GM23248 (cell line): ENCODE results near the gene LMBR1L. TPM values are rescaled to one million over a fixed set of nuclear protein-coding genes. Genes with fewer than 3 reads are reported as not detected.

Experiments
- DNase-seq: peaks from one replicate; pipeline ENCODE4 v3.0.0-alpha.2; 2015
- H2AFZ ChIP-seq: fragments of 200-600 bp; sonication (generic); 2 replicates; pipeline ENCODE4 v1.6.1; 2016; ENCODE audit warnings: antibody characterized with exemption
- H3F3A ChIP-seq: fragments of 200-600 bp; sonication (generic); 2 replicates; pipeline ENCODE4 v1.6.1; 2016; ENCODE audit warnings: mild to moderate bottlenecking, antibody characterized with exemption, mixed run types; ENCODE audit not compliant: insufficient read depth
- H3K27ac ChIP-seq: fragments of 200-600 bp; sonication (generic); 2 replicates; pipeline ENCODE4 v1.5.1; 2016; ENCODE audit warnings: mild to moderate bottlenecking
- H3K27me3 ChIP-seq: fragments of 200-600 bp; sonication (generic); replicated peaks from 2 replicates; pipeline ENCODE4 v1.6.1; 2016; ENCODE audit warnings: mild to moderate bottlenecking; ENCODE audit not compliant: insufficient read depth
- H3K36me3 ChIP-seq: fragments of 200-600 bp; sonication (generic); 2 replicates; pipeline ENCODE4 v1.6.1; 2016; ENCODE audit warnings: low read depth, mild to moderate bottlenecking
- H3K4me1 ChIP-seq: fragments of 200-600 bp; sonication (generic); 2 replicates; pipeline ENCODE4 v1.6.1; 2016; ENCODE audit warnings: mild to moderate bottlenecking; ENCODE audit not compliant: insufficient read depth
- H3K4me2 ChIP-seq: fragments of 200-600 bp; sonication (generic); one replicate; pipeline ENCODE4 v1.6.1; 2016; ENCODE audit warnings: mild to moderate bottlenecking; ENCODE audit not compliant: unreplicated experiment
- H3K4me3 ChIP-seq: fragments of 200-600 bp; sonication (generic); 2 replicates; pipeline ENCODE4 v1.5.1; 2016; ENCODE audit warnings: mild to moderate bottlenecking
- H3K79me2 ChIP-seq: fragments of 200-600 bp; sonication (generic); 2 replicates; pipeline ENCODE4 v1.6.1; 2016; ENCODE audit warnings: mild to moderate bottlenecking; ENCODE audit not compliant: insufficient read depth
- H3K9ac ChIP-seq: fragments of 200-600 bp; sonication (generic); 2 replicates; pipeline ENCODE4 v1.6.1; 2016; ENCODE audit warnings: mild to moderate bottlenecking
- H3K9me2 ChIP-seq: fragments of 200-600 bp; sonication (generic); 2 replicates; pipeline ENCODE4 v1.6.1; 2016; ENCODE audit warnings: mixed run types, mild to moderate bottlenecking, moderate library complexity; ENCODE audit not compliant: insufficient read depth
- H3K9me3 ChIP-seq: fragments of 200-600 bp; sonication (generic); one replicate; pipeline ENCODE4 v1.6.1; 2017; ENCODE audit warnings: low read depth
- H4K20me1 ChIP-seq: fragments of 200-600 bp; sonication (generic); 2 replicates; pipeline ENCODE4 v1.6.0; 2016; ENCODE audit not compliant: insufficient read depth
- EZH2 ChIP-seq: fragments of 200-600 bp; sonication (generic); IDR thresholded peaks from 2 replicates; pipeline ENCODE4 v1.6.1; 2018; ENCODE audit warnings: antibody characterized with exemption, mild to moderate bottlenecking; ENCODE audit not compliant: insufficient read depth, poor library complexity, severe bottlenecking
- EZH2phosphoT487 ChIP-seq: fragments of 200-600 bp; sonication (generic); IDR thresholded peaks from 2 replicates; pipeline ENCODE4 v1.6.1; 2018; ENCODE audit warnings: antibody characterized with exemption, moderate library complexity, mild to moderate bottlenecking, low read depth; ENCODE audit not compliant: insufficient read depth
- WGBS, 2 experiments: methylation state at CpG; one replicate each; pipeline ENCODE4 v1.1.6; 2015 to 2017; ENCODE audit warnings: low lambda C conversion rate in 2 of 2, low coverage in 1 of 2; ENCODE audit errors: missing lambda C conversion rate in 2 of 2; 5-methylcytosine and 5-hydroxymethylcytosine counted together
- in situ Hi-C: fragments of 300-500 bp; cut with MboI; formaldehyde crosslinking; loops from 2 replicates; pipeline ENCODE4 v1.15.0; 2020
- polyA plus RNA-seq: library from polyadenylated mRNA; unstranded; fragments of >200 nt; fragmentation: Nextera tagmentation; extraction: Ambion mirVana; gene quantifications from 2 replicates; pipeline ENCODE4 v1.2.1, GENCODE V29; 2016
- total RNA-seq: library from RNA; depleted of rRNA; stranded (reverse); fragments of >200 nt; shearing (Covaris generic); gene quantifications from 2 replicates; pipeline ENCODE4 v1.2.3, GENCODE V29; 2014

LMBR1L gene
- total and polyA plus RNA-seq, 2 experiments from 2014 or later: 31.6 to 62.9 TPM

DNA sequence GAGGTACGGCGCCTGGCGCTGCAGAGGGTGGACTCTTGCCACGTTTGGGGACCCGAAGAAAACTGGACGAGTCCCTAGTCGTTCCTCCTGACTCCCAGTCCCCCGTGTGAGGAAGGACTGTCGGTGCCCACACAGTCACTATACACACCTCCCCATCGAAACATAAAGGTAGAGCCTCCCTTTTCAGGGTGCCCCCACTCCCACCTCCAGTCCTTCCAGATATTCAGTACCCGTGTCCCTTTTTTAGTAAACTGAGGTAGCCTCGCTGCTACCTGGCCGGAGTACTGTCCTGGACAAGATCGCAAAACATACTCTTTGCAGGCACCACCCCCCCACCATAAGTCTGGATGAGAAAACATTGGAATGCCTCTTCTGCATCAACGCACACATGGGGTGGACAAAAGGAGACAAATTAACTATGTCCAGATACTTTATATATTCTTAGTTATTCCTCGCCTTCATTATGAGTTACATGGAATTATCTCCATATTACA lies 49.4 kb downstream of the LMBR1L start:
- H3K79me2 ChIP-seq: peaks cover 56% of the 10 kb centered on the region
- peak overlapping the region; percentile 89 for H3K27ac ChIP-seq
- no peaks in the 10 kb centered on the region for H3K36me3 ChIP-seq
- no peaks in the 10 kb centered on the region for H3K9me2 ChIP-seq
- no peaks in the 10 kb centered on the region for H3K9me3 ChIP-seq
- H3K4me2 ChIP-seq: peak overlapping the region; percentile 99
- H3K27me3 ChIP-seq: no peaks in the 10 kb centered on the region
- DNase-seq: peak; percentile 35
- in situ Hi-C loops: no loop called here
- peak overlapping the region; percentile 97 for H2AFZ ChIP-seq
- 0 to 2% methylated on average over 15 to 16 of the region's 16 CpGs for WGBS, 2 experiments
- peak overlapping the region; percentile 98 for H3K4me3 ChIP-seq
- peaks cover 18% of the 10 kb centered on the region for H3K4me1 ChIP-seq
- TF ChIP-seq EZH2: no peak
- no peak for TF ChIP-seq EZH2phosphoT487
- peaks cover 20% of the 10 kb centered on the region; the same call in 1 of the 2 replicates for H3F3A ChIP-seq
- peak overlapping the region; percentile 95 for H3K9ac ChIP-seq
- H4K20me1 ChIP-seq: peaks cover 8% of the 10 kb centered on the region; the same call in 1 of the 2 replicates

DNA sequence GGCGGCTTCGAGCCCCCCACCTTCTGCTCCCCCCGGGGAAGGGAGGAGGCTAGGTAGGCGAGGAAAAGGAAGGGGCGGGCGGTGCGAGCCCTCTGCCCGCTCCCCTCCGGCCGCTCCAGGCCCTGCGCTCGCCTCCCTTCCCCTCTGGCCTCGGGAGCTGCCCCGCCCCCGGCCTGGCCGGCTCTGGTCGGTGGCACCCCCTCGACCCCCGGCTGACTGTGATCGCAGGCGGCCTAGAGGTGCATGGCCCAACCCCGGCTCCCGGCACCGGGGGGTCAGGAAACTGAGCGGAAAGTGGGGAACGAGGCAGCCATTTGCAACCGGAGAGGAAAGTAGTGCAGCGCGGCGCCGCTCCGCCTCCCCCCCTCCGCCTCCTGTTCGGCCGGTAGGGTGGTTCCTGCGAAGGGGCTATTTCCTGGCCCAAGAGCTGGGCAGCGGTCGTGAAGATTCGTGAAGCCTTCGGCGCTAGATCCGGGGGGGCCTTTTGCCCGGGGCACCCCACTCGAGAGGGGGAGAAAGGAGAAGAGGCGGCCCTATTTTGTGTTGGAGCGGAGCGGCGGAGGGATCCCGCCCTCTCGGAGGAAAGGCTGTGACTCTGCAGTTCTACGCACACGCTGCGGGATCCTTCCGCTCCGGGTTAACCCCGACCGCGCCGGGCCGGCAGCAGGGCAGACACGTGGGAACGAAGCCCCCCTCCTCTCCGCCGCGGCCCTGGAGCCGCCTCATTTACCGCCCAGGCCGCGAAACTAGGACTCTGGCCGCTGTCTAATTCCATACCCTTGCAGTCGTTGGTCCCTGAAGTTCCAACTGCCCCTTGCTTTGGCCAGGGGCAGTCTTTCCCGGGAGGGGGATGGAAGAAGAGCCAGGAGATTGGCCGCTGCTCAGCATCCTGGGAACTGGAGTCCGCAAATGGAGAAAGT lies 50.1 kb downstream of the LMBR1L start, which contains the start of gene KMT2D:
TSS of gene KMT2D (minus strand) at position 558 of the 920 bp plus-strand sequence. CDS start 5,470 bp downstream, outside the sequence.
- in situ Hi-C loops: no loop called here
- TF ChIP-seq EZH2phosphoT487: no peak
- TF ChIP-seq EZH2: no peak
- Histone ChIP-seq H3F3A (peaks cover 20% of the 10 kb centered on the region; the same call in 1 of the 2 replicates), H3K36me3 (no peaks in the 10 kb centered on the region), H3K79me2 (peaks cover 63% of the 10 kb centered on the region), H2AFZ (peak within 1 kb of the TSS; percentile 97), H3K9me2 (no peaks in the 10 kb centered on the region), H3K4me1 (peaks cover 25% of the 10 kb centered on the region), H3K9ac (peak within 1 kb of the TSS; percentile 95), H3K27ac (peak within 1 kb of the TSS; percentile 89), H4K20me1 (peaks cover 13% of the 10 kb centered on the region), H3K4me2 (peak within 1 kb of the TSS; percentile 99), H3K4me3 (peak within 1 kb of the TSS; percentile 98), H3K27me3 (no peaks in the 10 kb centered on the region), H3K9me3 (no peaks in the 10 kb centered on the region)
- peak; percentile 99 for DNase-seq
- 0 to 1% methylated on average over 45 to 72 of the region's 74 CpGs for WGBS, 2 experiments

DNA sequence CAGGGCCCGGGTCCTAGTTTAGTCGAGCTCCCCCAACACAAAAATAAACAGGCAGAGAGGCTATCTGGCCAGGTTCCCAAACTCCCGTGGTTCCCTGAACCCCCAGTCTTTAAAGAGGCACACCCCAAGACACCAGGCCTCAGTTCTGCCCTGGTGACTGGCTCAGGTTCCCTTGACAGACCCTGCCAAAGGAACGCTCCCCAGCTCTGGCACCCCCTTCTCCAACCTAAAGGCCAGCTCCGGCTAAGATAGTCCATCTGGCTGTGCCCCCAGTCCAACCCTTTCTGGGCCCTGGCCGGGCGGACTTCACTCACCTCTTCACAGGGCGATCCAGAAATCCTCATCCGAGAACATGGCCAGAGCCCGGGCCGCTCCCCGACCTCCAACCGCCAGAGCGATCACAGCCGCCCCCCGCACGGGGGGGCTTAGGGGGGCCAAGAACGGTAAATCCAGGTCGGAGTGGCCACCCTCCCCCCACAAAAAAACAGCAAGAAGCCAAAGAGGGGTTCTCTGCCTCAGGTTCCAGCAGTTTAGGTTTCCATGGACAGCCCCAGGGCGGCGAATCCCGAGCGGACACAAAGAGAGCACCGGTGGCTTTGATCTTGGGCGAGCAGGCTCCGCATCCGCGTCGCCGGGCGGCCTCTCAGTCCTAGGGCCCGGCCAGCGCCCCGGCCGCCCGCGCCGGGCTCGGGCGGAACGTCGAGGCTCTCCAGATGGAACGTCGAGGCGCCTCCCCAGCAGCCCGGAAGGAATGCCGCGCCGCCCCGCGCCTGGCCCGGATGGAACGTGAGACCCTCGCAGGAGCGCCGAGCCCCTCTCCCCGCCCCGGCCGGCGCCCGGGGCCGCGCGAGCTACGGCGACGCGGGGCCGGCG lies 51.1 kb downstream of the LMBR1L start:
- peaks cover 23% of the 10 kb centered on the region for H4K20me1 ChIP-seq
- TF ChIP-seq EZH2phosphoT487 (no peak), EZH2 (no peak)
- H3K27me3 ChIP-seq: no peaks in the 10 kb centered on the region
- H3K4me2 ChIP-seq: peak overlapping the region; percentile 99
- peaks cover 73% of the 10 kb centered on the region for H3K79me2 ChIP-seq
- H3K36me3 ChIP-seq: no peaks in the 10 kb centered on the region
- peak overlapping the region; percentile 98 for H3K4me3 ChIP-seq
- no peaks in the 10 kb centered on the region for H3K9me2 ChIP-seq
- H3F3A ChIP-seq: peaks cover 20% of the 10 kb centered on the region; the same call in 1 of the 2 replicates
- H3K9me3 ChIP-seq: no peaks in the 10 kb centered on the region
- H3K27ac ChIP-seq: peak overlapping the region; percentile 89
- in situ Hi-C loops: no loop called here
- H3K9ac ChIP-seq: peak overlapping the region; percentile 95
- 1% methylated on average over 47 to 69 of the region's 70 CpGs for WGBS, 2 experiments
- peak overlapping the region; percentile 97 for H2AFZ ChIP-seq
- peaks cover 28% of the 10 kb centered on the region for H3K4me1 ChIP-seq
- peak; percentile 73 for DNase-seq

DNA sequence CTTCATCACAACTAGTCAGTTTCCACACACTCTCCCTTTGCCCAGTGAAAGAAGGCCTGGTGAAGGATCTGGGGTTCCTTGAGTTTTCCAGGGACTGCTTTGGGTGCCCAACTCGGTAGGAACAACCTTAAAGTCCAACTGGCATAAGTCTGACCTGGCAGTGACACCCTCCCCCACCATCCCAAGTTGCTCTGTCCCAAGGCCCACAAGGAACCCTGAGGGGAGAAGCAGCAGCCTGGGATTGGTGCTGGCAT lies 51.7 kb downstream of the LMBR1L start:
- H3K4me3 ChIP-seq: peak overlapping the region; percentile 98
- in situ Hi-C loops: no loop called here
- 0 to 5% methylated on average over 1 of the region's 1 CpG for WGBS, 2 experiments
- H3K36me3 ChIP-seq: no peaks in the 10 kb centered on the region
- peaks cover 24% of the 10 kb centered on the region for H4K20me1 ChIP-seq
- peaks cover 28% of the 10 kb centered on the region for H3K4me1 ChIP-seq
- H3K9me3 ChIP-seq: no peaks in the 10 kb centered on the region
- H3K27me3 ChIP-seq: no peaks in the 10 kb centered on the region
- H3K9ac ChIP-seq: peak overlapping the region; percentile 95
- peak overlapping the region; percentile 89 for H3K27ac ChIP-seq
- DNase-seq: peak; percentile 30
- peaks cover 79% of the 10 kb centered on the region for H3K79me2 ChIP-seq
- TF ChIP-seq EZH2 (no peak), EZH2phosphoT487 (no peak)
- no peaks in the 10 kb centered on the region for H3K9me2 ChIP-seq
- no peak overlapping the region for H2AFZ ChIP-seq
- H3F3A ChIP-seq: peaks cover 20% of the 10 kb centered on the region; the same call in 1 of the 2 replicates
- H3K4me2 ChIP-seq: peak overlapping the region; percentile 99
